AG04449 (cell line): ENCODE results near the gene RMDN2.

ENCODE experiments used
- CTCF ChIA-PET: fragments of 350-600 bp; formaldehyde crosslinking; extraction: SDS; loops from one replicate; lab custom pipeline; 2021; ENCODE audit warnings: antibody characterized with exemption; lab: Yijun Ruan, JAX
- POLR2A ChIA-PET: fragments of 400-600, 350-600 bp; formaldehyde crosslinking; extraction: SDS; loops from one replicate; lab custom pipeline; 2020; ENCODE audit warnings: antibody characterized with exemption, inconsistent platforms; lab: Yijun Ruan, JAX
- DNase-seq: peaks from one replicate; pipeline ENCODE4 v3.0.0-alpha.2; 2010; ENCODE audit warnings: low read depth, low spot score
- H3K4me3 ChIP-seq: 2 replicates; pipeline ENCODE4 v1.5.1; 2011; ENCODE audit warnings: low read depth, mild to moderate bottlenecking, control low read depth, low read length
- CTCF ChIP-seq: IDR thresholded peaks from one replicate; pipeline ENCODE4 v1.5.1; 2011; ENCODE audit warnings: mild to moderate bottlenecking, moderate library complexity, low read length, control low read depth, inconsistent platforms; ENCODE audit not compliant: insufficient read depth; ENCODE audit errors: missing control alignments

RMDN2 gene

GRCh38 chr2:37894047-37894446 lies 31.0 kb upstream of the RMDN2 start:
- DNase-seq = no peak
- TF ChIP-seq CTCF = no peak
- CTCF ChIA-PET = interaction anchor here (1.9 to 26.1 kb wide), 4 partner anchors 17 to 495 kb away, joined by 10 to 400 read pairs (median 16); no protein-coding TSS in a partner anchor
- POLR2A ChIA-PET = no interaction called here
- no peak overlapping the region for H3K4me3 ChIP-seq

GRCh38 chr2:37894601-37895000 lies 30.5 kb upstream of the RMDN2 start:
- ChIA-PET POLR2A (no interaction called here), CTCF (interaction anchor here (0.6 to 26.1 kb wide), 6 partner anchors 10 to 564 kb away, joined by 3 to 400 read pairs (median 10); no protein-coding TSS in a partner anchor)
- no peak for DNase-seq
- no peak for TF ChIP-seq CTCF
- H3K4me3 ChIP-seq = no peak overlapping the region

GRCh38 chr2:37895140-37895539 lies 29.9 kb upstream of the RMDN2 start:
- ChIA-PET POLR2A (no interaction called here), CTCF (interaction anchor here (0.6 to 26.1 kb wide), 8 partner anchors 10 to 565 kb away, joined by 3 to 400 read pairs (median 7); no protein-coding TSS in a partner anchor)
- no peak for TF ChIP-seq CTCF
- no peak overlapping the region for H3K4me3 ChIP-seq
- no peak for DNase-seq

- DNase-seq = no peak
- ChIA-PET POLR2A (no interaction called here), CTCF (interaction anchor here (0.7 to 26.1 kb wide), 6 partner anchors 11 to 497 kb away, joined by 3 to 400 read pairs (median 7); no protein-coding TSS in a partner anchor)
- H3K4me3 ChIP-seq = no peak overlapping the region
- no peak for TF ChIP-seq CTCF
Measured at GRCh38 chr2:37896319-37896718, 28.8 kb upstream of the RMDN2 start.

- TF ChIP-seq CTCF = no peak
- ChIA-PET POLR2A (no interaction called here), CTCF (interaction anchor here (3.9 kb wide), 1 partner anchor 377 kb away, joined by 22 read pairs; no protein-coding TSS in a partner anchor)
- no peak overlapping the region for H3K4me3 ChIP-seq
- DNase-seq = no peak
Measured at GRCh38 chr2:37897511-37897910, 27.6 kb upstream of the RMDN2 start.

GRCh38 chr2:37898448-37898847 lies 26.6 kb upstream of the RMDN2 start:
- ChIA-PET CTCF (interaction anchor here (0.8 to 2.9 kb wide), 3 partner anchors 7 to 505 kb away, joined by 3 to 10 read pairs (median 3); no protein-coding TSS in a partner anchor), POLR2A (interaction anchor here (0.7 kb wide), 1 partner anchor 376 kb away, joined by 3 read pairs; no protein-coding TSS in a partner anchor)
- DNase-seq = no peak
- TF ChIP-seq CTCF = no peak
- no peak overlapping the region for H3K4me3 ChIP-seq
